ENCODE measurements around the gene GNAS. TPM values are rescaled to one million over a fixed set of nuclear protein-coding genes. Genes with fewer than 3 reads are reported as not detected.
A peak's percentile ranks its signal among the peaks of the same experiment; 100 is the strongest.

GNAS gene
- total RNA-seq, 1 donor from 2014 or later, result 2,003 TPM

- peaks cover 2% of the 10 kb centered on the region for H3K9me3 Mint-ChIP-seq (ENCODE audit: unreplicated experiment)
- Histone ChIP-seq H3K79me2 (ENCODE audit: insufficient read depth, low read length) (peaks cover 2% of the 10 kb centered on the region), H3K27ac (ENCODE audit: low read depth, low read length) (no peak overlapping the region), H3K4me1 (ENCODE audit: insufficient read depth, low read length) (peaks cover 3% of the 10 kb centered on the region), H3K4me2 (ENCODE audit: low read length) (no peak overlapping the region), H3K36me3 (ENCODE audit: insufficient read depth, low read length) (no peaks in the 10 kb centered on the region), H3K27me3 (ENCODE audit: insufficient read depth, low read length) (peaks cover 37% of the 10 kb centered on the region), H2AFZ (ENCODE audit: low read depth, low read length) (no peak overlapping the region), H4K20me1 (ENCODE audit: insufficient read depth, low read length) (peaks cover 16% of the 10 kb centered on the region), H3K9me3 (ENCODE audit: insufficient read depth, low read depth, low read length) (no peaks in the 10 kb centered on the region), H3K4me3 (ENCODE audit: insufficient read depth, low read depth, low read length) (no peak overlapping the region), H3K9ac (ENCODE audit: low read length) (no peak overlapping the region)
- FAIRE-seq, result no peak
- H3K27ac Mint-ChIP-seq (ENCODE audit: unreplicated experiment), result no peak overlapping the region
- H3K36me3 Mint-ChIP-seq (ENCODE audit: low read depth, unreplicated experiment), result peaks cover 11% of the 10 kb centered on the region
- H3K27me3 Mint-ChIP-seq (ENCODE audit: low read depth, unreplicated experiment), result peaks cover 26% of the 10 kb centered on the region
- TF ChIP-seq CTCF (IDR thresholded peaks at IDR 0.05; ENCODE audit: insufficient read depth, low read depth, low read length) (no peak), EZH2 (IDR thresholded peaks at IDR 0.05; ENCODE audit: insufficient read depth, low read length) (no peak)
- H3K4me3 Mint-ChIP-seq (ENCODE audit: unreplicated experiment), result peak overlapping the region; percentile 40
- H3K4me1 Mint-ChIP-seq (ENCODE audit: low read depth, unreplicated experiment), result peaks cover 19% of the 10 kb centered on the region
- DNase-seq (ENCODE audit: low read depth), result no peak
Measured at GRCh38 chr20:58838174-58838573, 14.3 kb upstream of the GNAS start.

GRCh38 chr20:58839474-58839874 is 13.0 kb upstream of the GNAS start:
- Mint-ChIP-seq H3K27ac (ENCODE audit: unreplicated experiment) (no peak overlapping the region), H3K27me3 (ENCODE audit: low read depth, unreplicated experiment) (peaks cover 26% of the 10 kb centered on the region), H3K4me1 (ENCODE audit: low read depth, unreplicated experiment) (peaks cover 15% of the 10 kb centered on the region), H3K4me3 (ENCODE audit: unreplicated experiment) (peak overlapping the region; percentile 76), H3K36me3 (ENCODE audit: low read depth, unreplicated experiment) (peaks cover 11% of the 10 kb centered on the region), H3K9me3 (ENCODE audit: unreplicated experiment) (peaks cover 2% of the 10 kb centered on the region)
- Histone ChIP-seq H3K4me3 (ENCODE audit: insufficient read depth, low read depth, low read length) (peak overlapping the region; percentile 42), H3K4me1 (ENCODE audit: insufficient read depth, low read length) (peaks cover 3% of the 10 kb centered on the region), H3K79me2 (ENCODE audit: insufficient read depth, low read length) (peaks cover 2% of the 10 kb centered on the region), H3K27ac (ENCODE audit: low read depth, low read length) (no peak overlapping the region), H3K27me3 (ENCODE audit: insufficient read depth, low read length) (peaks cover 43% of the 10 kb centered on the region), H3K9me3 (ENCODE audit: insufficient read depth, low read depth, low read length) (no peaks in the 10 kb centered on the region), H4K20me1 (ENCODE audit: insufficient read depth, low read length) (peaks cover 19% of the 10 kb centered on the region), H2AFZ (ENCODE audit: low read depth, low read length) (peak overlapping the region; percentile 64), H3K4me2 (ENCODE audit: low read length) (peak overlapping the region; percentile 80), H3K9ac (ENCODE audit: low read length) (no peak overlapping the region), H3K36me3 (ENCODE audit: insufficient read depth, low read length) (no peaks in the 10 kb centered on the region)
- no peak for FAIRE-seq
- TF ChIP-seq CTCF (IDR thresholded peaks at IDR 0.05; ENCODE audit: insufficient read depth, low read depth, low read length) (no peak), EZH2 (IDR thresholded peaks at IDR 0.05; ENCODE audit: insufficient read depth, low read length) (no peak)
- no peak for DNase-seq (ENCODE audit: low read depth)

- FAIRE-seq (no peak), DNase-seq (ENCODE audit: low read depth) (no peak)
- H3K4me3 Mint-ChIP-seq (ENCODE audit: unreplicated experiment), result peak overlapping the region; percentile 76
- H3K4me1 Mint-ChIP-seq (ENCODE audit: low read depth, unreplicated experiment), result peaks cover 11% of the 10 kb centered on the region
- H3K27ac Mint-ChIP-seq (ENCODE audit: unreplicated experiment), result peak overlapping the region; percentile 66
- Histone ChIP-seq H3K4me3 (ENCODE audit: insufficient read depth, low read depth, low read length) (peak overlapping the region; percentile 42), H3K27me3 (ENCODE audit: insufficient read depth, low read length) (peaks cover 43% of the 10 kb centered on the region), H3K9me3 (ENCODE audit: insufficient read depth, low read depth, low read length) (no peaks in the 10 kb centered on the region), H2AFZ (ENCODE audit: low read depth, low read length) (peak overlapping the region; percentile 13), H3K36me3 (ENCODE audit: insufficient read depth, low read length) (no peaks in the 10 kb centered on the region), H3K4me1 (ENCODE audit: insufficient read depth, low read length) (peaks cover 3% of the 10 kb centered on the region), H3K9ac (ENCODE audit: low read length) (no peak overlapping the region), H3K27ac (ENCODE audit: low read depth, low read length) (no peak overlapping the region), H4K20me1 (ENCODE audit: insufficient read depth, low read length) (peaks cover 20% of the 10 kb centered on the region), H3K79me2 (ENCODE audit: insufficient read depth, low read length) (peaks cover 5% of the 10 kb centered on the region), H3K4me2 (ENCODE audit: low read length) (peak overlapping the region; percentile 80)
- TF ChIP-seq EZH2 (IDR thresholded peaks at IDR 0.05; ENCODE audit: insufficient read depth, low read length) (peak; percentile 3), CTCF (IDR thresholded peaks at IDR 0.05; ENCODE audit: insufficient read depth, low read depth, low read length) (no peak)
- H3K27me3 Mint-ChIP-seq (ENCODE audit: low read depth, unreplicated experiment), result peaks cover 27% of the 10 kb centered on the region
- H3K36me3 Mint-ChIP-seq (ENCODE audit: low read depth, unreplicated experiment), result peaks cover 11% of the 10 kb centered on the region
- H3K9me3 Mint-ChIP-seq (ENCODE audit: unreplicated experiment), result peaks cover 2% of the 10 kb centered on the region
Measured at GRCh38 chr20:58839991-58840747, 12.3 kb upstream of the GNAS start.
